GM12878 (cell line): ENCODE data around the gene GIT1. TPM values are rescaled to one million over a fixed set of nuclear protein-coding genes. Genes with fewer than 3 reads are reported as not detected.

Source experiments
- BHLHE40 ChIP-seq, 2 experiments: fragments of 450-650 bp in 1 of 2; IDR thresholded peaks; 2 replicates each; pipeline ENCODE4 v1.6.1; 2011 to 2017; ENCODE audit warnings: low read depth in 2 of 2, borderline replicate concordance in 1 of 2, improper control_type of control experiment in 1 of 2, low read length in 1 of 2, mild to moderate bottlenecking in 1 of 2
- CBFB ChIP-seq: IDR thresholded peaks from 2 replicates; pipeline ENCODE4 v1.6.1; 2016; ENCODE audit warnings: antibody characterized with exemption, low read depth
- CHD1 ChIP-seq: IDR thresholded peaks from 2 replicates; pipeline ENCODE4 v1.6.1; 2012; ENCODE audit warnings: low read depth, low read length, improper control_type of control experiment
- CREB1 ChIP-seq: IDR thresholded peaks from 2 replicates; pipeline ENCODE4 v1.6.1; 2012; ENCODE audit warnings: low read depth, mild to moderate bottlenecking, inconsistent platforms
- CREM ChIP-seq: IDR thresholded peaks from 2 replicates; pipeline ENCODE4 v1.6.1; 2014; ENCODE audit warnings: antibody characterized with exemption, low read depth
- DPF2 ChIP-seq: fragments of 450-650 bp; IDR thresholded peaks from 2 replicates; pipeline ENCODE4 v1.6.1; 2017; ENCODE audit warnings: mild to moderate bottlenecking
- ELK1 ChIP-seq: IDR thresholded peaks from 2 replicates; pipeline ENCODE4 v1.6.1; 2012; ENCODE audit warnings: low read depth, low read length, improper control_type of control experiment
- FOS ChIP-seq: IDR thresholded peaks from 3 replicates; pipeline ENCODE4 v1.6.1; 2011; ENCODE audit warnings: borderline replicate concordance; ENCODE audit not compliant: insufficient read length; ENCODE audit errors: extremely low read depth
- GATAD2B ChIP-seq: fragments of 450-650 bp; conservative IDR thresholded peaks from 2 replicates; pipeline ENCODE4 v1.6.1; 2017; ENCODE audit warnings: low read depth, mild to moderate bottlenecking, moderate library complexity
- MEF2A ChIP-seq: IDR thresholded peaks from 2 replicates; pipeline ENCODE4 v1.6.1; 2011; ENCODE audit warnings: low read depth, mild to moderate bottlenecking, low read length, moderate library complexity; ENCODE audit not compliant: insufficient read depth
- MEF2B ChIP-seq: fragments of 450-650 bp; IDR thresholded peaks from 2 replicates; pipeline ENCODE4 v1.6.1; 2018; ENCODE audit warnings: mild to moderate bottlenecking, moderate library complexity; ENCODE audit not compliant: partially characterized antibody, poor library complexity, severe bottlenecking
- MTA2 ChIP-seq: fragments of 450-650 bp; IDR thresholded peaks from 2 replicates; pipeline ENCODE4 v1.6.1; 2016; ENCODE audit warnings: low read depth, mild to moderate bottlenecking, moderate library complexity
- NFXL1 ChIP-seq: fragments of 450-650 bp; IDR thresholded peaks from 2 replicates; pipeline ENCODE4 v1.6.1; 2017; ENCODE audit warnings: antibody characterized with exemption, mild to moderate bottlenecking, borderline replicate concordance
- RAD21 ChIP-seq: IDR thresholded peaks from 2 replicates; pipeline ENCODE4 v1.6.1; 2011; ENCODE audit warnings: mild to moderate bottlenecking, low read depth, low read length, moderate library complexity; ENCODE audit not compliant: insufficient read depth
- SMARCA5 ChIP-seq: fragments of 450-650 bp; IDR thresholded peaks from 2 replicates; pipeline ENCODE4 v1.6.1; 2017; ENCODE audit warnings: mild to moderate bottlenecking
- SUPT20H ChIP-seq: IDR thresholded peaks from 2 replicates; pipeline ENCODE4 v1.6.1; 2011; ENCODE audit warnings: low read depth, mild to moderate bottlenecking, low read length, moderate library complexity, borderline replicate concordance; ENCODE audit not compliant: control insufficient read depth
- TCF12 ChIP-seq: IDR thresholded peaks from 2 replicates; pipeline ENCODE4 v1.6.1; 2011; ENCODE audit warnings: low read depth, mild to moderate bottlenecking, low read length
- TCF7 ChIP-seq: IDR thresholded peaks from 2 replicates; pipeline ENCODE4 v1.6.1; 2014; ENCODE audit warnings: antibody characterized with exemption, borderline replicate concordance
- WRNIP1 ChIP-seq: IDR thresholded peaks from 2 replicates; pipeline ENCODE4 v1.6.1; 2011; ENCODE audit warnings: low read depth, low read length, improper control_type of control experiment, borderline replicate concordance
- ZBTB11 ChIP-seq: fragments of 450-650 bp; formaldehyde crosslinking; IDR thresholded peaks from 2 replicates; pipeline ENCODE4 v1.5.0; 2022; ENCODE audit warnings: mild to moderate bottlenecking, missing genetic modification characterization
- polyA plus RNA-seq, 11 experiments: library from polyadenylated mRNA; depleted of rRNA in 4 of 11; unstranded in 6 of 11; stranded (reverse) in 5 of 11; fragments of >200 nt; fragmentation: Nextera tagmentation in 4 of 11; fragmentation: Illumina TruSeq in 1 of 11; extraction: Ambion mirVana in 4 of 11; extraction: Trizol in 1 of 11; gene quantifications; 1 replicate in 1 of 11; 2 replicates in 10 of 11; pipeline versions ENCODE4 v1.2.1 to v1.2.3, GENCODE V29; 2011 to 2016; ENCODE audit warnings: inconsistent platforms in 2 of 11, missing spikeins in 2 of 11, low read depth in 1 of 11
- total RNA-seq, 4 experiments: library from RNA; depleted of rRNA in 3 of 4; stranded (reverse); fragments of >200 nt in 3 of 4; fragmentation: Illumina TruSeq in 1 of 4; extraction: Trizol in 1 of 4; gene quantifications; 2 replicates each; pipeline versions ENCODE4 v1.2.1 to v1.2.3, GENCODE V29; 2013 to 2021

Gene GIT1
- total and polyA plus RNA-seq, 10 of the 15 experiments (the other 5 are each of a cell fraction or from before 2014, with no cell fraction given) = 0.24 to 45.3 (median 20.9) TPM

- peak; percentile 48; the same call in 1 of the 2 replicates for TF ChIP-seq CREB1
- TF ChIP-seq BHLHE40 (IDR thresholded peaks at IDR 0.05; ENCODE audit: borderline replicate concordance in 1 of 2, low read depth in 2 of 2, low read length in 1 of 2) = peak; percentile 64 to 89
- TF ChIP-seq MTA2 = no peak
- peak; percentile 24 for TF ChIP-seq GATAD2B
- TF ChIP-seq CBFB = no peak
- no peak for TF ChIP-seq DPF2
- TF ChIP-seq MEF2A = no peak
- peak; percentile 66; the same call in 1 of the 2 replicates for TF ChIP-seq CREM
- peak; percentile 68; the same call in 1 of the 2 replicates for TF ChIP-seq SMARCA5
- TF ChIP-seq ZBTB11 (CRISPR knock-in tag) = no peak
- no peak for TF ChIP-seq FOS
- no peak for TF ChIP-seq TCF12
- TF ChIP-seq ELK1 = no peak
- no peak for TF ChIP-seq NFXL1
- TF ChIP-seq MEF2B = no peak
- no peak for TF ChIP-seq CHD1
- no peak for TF ChIP-seq SUPT20H
- peak; percentile 47 for TF ChIP-seq RAD21
- TF ChIP-seq TCF7 = no peak
- no peak for TF ChIP-seq WRNIP1
Observed at GRCh38 chr17:29617125-29617480, 27.7 kb upstream of the GIT1 start (continued).
